Right atrium auricular region (tissue), 2 donors: ENCODE measurements around the gene CD93. TPM values are rescaled to one million over a fixed set of nuclear protein-coding genes. Genes with fewer than 3 reads are reported as not detected.

Source experiments
- DNase-seq: peaks from one replicate; pipeline ENCODE4 v3.0.0-alpha.2; 2019; ENCODE audit warnings: low spot score
- H3K27ac ChIP-seq, 2 donors: fragments of 200-600 bp; sonication (generic); 1 replicate in 1 of 2; 2 replicates in 1 of 2; pipeline ENCODE4 v1.5.1; 2016 to 2019
- H3K27me3 ChIP-seq, 2 donors: fragments of 200-600 bp; sonication (generic); one replicate each; pipeline versions ENCODE4 v1.5.1 to v1.6.0; 2017 to 2019
- H3K36me3 ChIP-seq: fragments of 200-600 bp; sonication (generic); one replicate; pipeline ENCODE4 v1.5.1; 2016
- H3K4me1 ChIP-seq, 2 donors: fragments of 200-600 bp; sonication (generic); one replicate each; pipeline versions ENCODE4 v1.5.1 to v1.6.0; 2017 to 2019
- H3K4me3 ChIP-seq, 2 donors: fragments of 200-600 bp; sonication (generic); 1 replicate in 1 of 2; 2 replicates in 1 of 2; pipeline ENCODE4 v1.5.1; 2017 to 2019; ENCODE audit warnings: mild to moderate bottlenecking in 1 of 2, moderate library complexity in 1 of 2
- H3K9me3 ChIP-seq, 2 donors: fragments of 200-600 bp; sonication (generic); one replicate each; pipeline ENCODE4 v1.5.1; 2019
- total RNA-seq, 2 donors: library from RNA; depleted of rRNA; stranded (reverse); fragments of >200 nt; gene quantifications; one replicate each; pipeline ENCODE4 v1.1.0, GENCODE V29; 2016
- TF ChIP-seq, protein P1 (sequence below), 2 donors: fragments of 200-600 bp; sonication (generic); IDR thresholded peaks; one replicate each; pipeline ENCODE4 v1.5.1; 2019; ENCODE audit warnings: antibody characterized with exemption in 2 of 2

CD93 gene
- total RNA-seq, 2 donors from 2014 or later = 35.7 to 51.6 TPM

DNA sequence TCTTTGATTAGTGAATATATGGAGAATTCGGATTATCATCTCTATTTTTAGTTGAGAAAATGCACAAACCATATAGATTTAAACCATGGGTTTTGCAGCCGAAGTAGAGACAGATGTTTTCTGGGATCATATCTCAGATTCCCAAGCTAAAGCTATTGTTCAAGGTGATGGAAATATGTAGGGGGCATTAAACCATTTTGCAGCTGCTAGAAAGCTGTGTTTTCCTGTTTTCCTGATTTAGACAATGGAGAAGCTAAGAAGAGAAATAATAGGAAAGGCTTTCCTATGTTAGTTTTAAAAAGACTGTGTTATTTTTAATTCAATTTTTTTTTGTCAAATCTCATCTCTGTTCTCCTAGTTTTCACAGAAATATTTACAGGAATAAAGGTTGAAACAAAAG lies 6.2 kb downstream of the CD93 start:
- TF ChIP-seq, protein P1, sequence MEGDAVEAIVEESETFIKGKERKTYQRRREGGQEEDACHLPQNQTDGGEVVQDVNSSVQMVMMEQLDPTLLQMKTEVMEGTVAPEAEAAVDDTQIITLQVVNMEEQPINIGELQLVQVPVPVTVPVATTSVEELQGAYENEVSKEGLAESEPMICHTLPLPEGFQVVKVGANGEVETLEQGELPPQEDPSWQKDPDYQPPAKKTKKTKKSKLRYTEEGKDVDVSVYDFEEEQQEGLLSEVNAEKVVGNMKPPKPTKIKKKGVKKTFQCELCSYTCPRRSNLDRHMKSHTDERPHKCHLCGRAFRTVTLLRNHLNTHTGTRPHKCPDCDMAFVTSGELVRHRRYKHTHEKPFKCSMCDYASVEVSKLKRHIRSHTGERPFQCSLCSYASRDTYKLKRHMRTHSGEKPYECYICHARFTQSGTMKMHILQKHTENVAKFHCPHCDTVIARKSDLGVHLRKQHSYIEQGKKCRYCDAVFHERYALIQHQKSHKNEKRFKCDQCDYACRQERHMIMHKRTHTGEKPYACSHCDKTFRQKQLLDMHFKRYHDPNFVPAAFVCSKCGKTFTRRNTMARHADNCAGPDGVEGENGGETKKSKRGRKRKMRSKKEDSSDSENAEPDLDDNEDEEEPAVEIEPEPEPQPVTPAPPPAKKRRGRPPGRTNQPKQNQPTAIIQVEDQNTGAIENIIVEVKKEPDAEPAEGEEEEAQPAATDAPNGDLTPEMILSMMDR (IDR thresholded peaks at IDR 0.05) = no peak
- no peak overlapping the region for H3K4me3 ChIP-seq
- H3K9me3 ChIP-seq = no peaks in the 10 kb centered on the region
- no peak overlapping the region for H3K27ac ChIP-seq
- DNase-seq = no peak
- no peaks in the 10 kb centered on the region for H3K36me3 ChIP-seq
- H3K4me1 ChIP-seq = peaks cover 0 to 11% of the 10 kb centered on the region in 2 donors
- no peaks in the 10 kb centered on the region for H3K27me3 ChIP-seq

GRCh38 chr20:23079016-23079351 lies 7.1 kb downstream of the CD93 start:
- H3K4me1 ChIP-seq = peaks cover 0 to 11% of the 10 kb centered on the region in 2 donors
- H3K4me3 ChIP-seq = no peak overlapping the region
- no peaks in the 10 kb centered on the region for H3K9me3 ChIP-seq
- DNase-seq = no peak
- no peaks in the 10 kb centered on the region for H3K36me3 ChIP-seq
- no peaks in the 10 kb centered on the region for H3K27me3 ChIP-seq
- TF ChIP-seq, protein P1 (IDR thresholded peaks at IDR 0.05) = no peak
- no peak overlapping the region for H3K27ac ChIP-seq

DNA sequence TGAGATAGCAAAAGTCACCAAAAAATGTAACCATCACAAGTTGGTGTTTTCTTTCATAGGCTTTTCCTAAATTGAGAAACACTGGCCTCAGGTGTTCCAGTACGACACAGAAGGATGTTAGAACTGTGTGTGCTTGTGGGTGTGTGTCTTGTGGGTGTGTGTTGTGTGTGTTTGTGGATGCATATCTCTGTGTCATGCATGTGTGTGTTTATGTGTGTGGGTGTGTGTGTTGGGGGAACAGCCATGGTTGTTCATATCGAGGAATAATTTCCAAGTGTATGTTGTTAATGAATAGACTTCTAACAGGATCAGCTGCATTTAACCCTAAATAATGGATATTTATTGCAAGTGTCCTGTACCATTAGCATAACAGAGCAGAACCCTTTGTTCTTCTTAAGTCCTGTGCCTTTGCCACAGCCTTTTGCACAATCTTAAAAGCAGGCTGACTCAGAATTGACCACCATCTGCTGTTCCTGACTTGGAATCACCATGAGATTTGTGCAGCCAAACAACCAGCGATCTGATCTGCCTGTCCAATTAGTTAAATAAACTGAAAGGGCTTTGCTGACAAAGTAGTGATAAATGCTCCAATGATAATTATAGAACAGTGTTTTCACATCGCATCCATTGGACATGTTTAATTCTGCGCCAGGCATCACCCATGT lies 7.6 kb downstream of the CD93 start:
- Histone ChIP-seq H3K4me3 (no peak overlapping the region), H3K36me3 (no peaks in the 10 kb centered on the region), H3K4me1 (peaks cover 0 to 11% of the 10 kb centered on the region in 2 donors), H3K9me3 (no peaks in the 10 kb centered on the region), H3K27ac (no peak overlapping the region), H3K27me3 (no peaks in the 10 kb centered on the region)
- TF ChIP-seq, protein P1 (IDR thresholded peaks at IDR 0.05) = no peak
- no peak for DNase-seq

DNA sequence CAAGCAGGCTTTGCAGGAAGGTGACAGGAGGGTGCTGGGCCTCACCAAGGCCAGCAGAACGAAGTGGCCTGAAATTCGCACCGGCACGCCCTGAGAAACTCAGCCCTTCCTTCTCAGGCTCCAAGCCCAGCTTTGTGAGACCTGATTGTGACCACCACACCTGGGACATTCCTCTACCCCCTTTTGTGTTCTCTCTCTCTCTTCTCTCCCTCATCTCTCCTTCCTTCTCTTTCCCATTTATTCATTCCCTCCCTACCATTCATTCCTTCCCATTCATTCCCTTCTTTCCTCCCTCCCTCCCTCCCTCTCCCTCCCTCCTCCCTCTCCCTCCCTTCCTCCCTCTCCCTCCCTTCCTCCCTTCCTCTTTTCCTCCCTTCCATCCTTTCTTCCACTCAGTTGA lies 8.8 kb downstream of the CD93 start:
- no peaks in the 10 kb centered on the region for H3K9me3 ChIP-seq
- no peak for DNase-seq
- no peaks in the 10 kb centered on the region for H3K36me3 ChIP-seq
- no peaks in the 10 kb centered on the region for H3K27me3 ChIP-seq
- H3K27ac ChIP-seq = no peak overlapping the region
- H3K4me3 ChIP-seq = no peak overlapping the region
- peaks cover 0 to 11% of the 10 kb centered on the region in 2 donors for H3K4me1 ChIP-seq
- TF ChIP-seq, protein P1 (IDR thresholded peaks at IDR 0.05) = no peak

DNA sequence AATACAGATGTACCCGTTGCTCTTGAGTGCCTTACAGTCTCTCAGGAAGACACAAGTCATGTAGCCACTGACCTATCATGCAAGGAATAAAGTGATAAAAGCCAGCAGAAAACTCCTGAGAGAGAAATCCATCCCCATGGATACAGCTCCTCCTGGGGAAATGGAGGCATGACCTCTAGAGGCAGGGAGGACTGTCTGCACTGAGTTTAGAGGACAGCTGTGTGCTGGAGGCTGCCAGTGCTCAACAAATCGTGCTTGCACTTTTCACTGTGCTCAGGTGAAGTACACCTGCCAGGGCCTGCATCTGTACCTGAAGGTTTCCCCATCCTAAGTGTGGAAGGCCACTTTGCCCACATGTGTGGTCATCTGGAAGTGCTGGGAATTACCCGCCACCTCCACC lies 12.1 kb downstream of the CD93 start:
- peaks cover 0 to 4% of the 10 kb centered on the region in 2 donors for H3K4me1 ChIP-seq
- TF ChIP-seq, protein P1 (IDR thresholded peaks at IDR 0.05) = no peak
- H3K4me3 ChIP-seq = no peak overlapping the region
- H3K27ac ChIP-seq = no peak overlapping the region
- no peaks in the 10 kb centered on the region for H3K27me3 ChIP-seq
- H3K36me3 ChIP-seq = no peaks in the 10 kb centered on the region
- DNase-seq = no peak
- H3K9me3 ChIP-seq = no peaks in the 10 kb centered on the region
